ENCODE measurements around the gene RBSN.
"Not testable (repeated sequence)": the region's sequence is repeated elsewhere in the genome, so short reads cannot be mapped to it uniquely, and the experiment has no call there.

The RBSN gene

GRCh38 chr3:15098503-15099363, at the start of gene RBSN:
Gene RBSN (minus strand): TSS chr3:15099148. CDS start chr3:15096120, 3,028 bp downstream.
- Histone ChIP-seq H3K79me2 (ENCODE audit: control insufficient read depth, low read length) (peaks cover 30% of the 10 kb centered on the region), H3K27me3 (ENCODE audit: control insufficient read depth, low read length) (no peaks in the 10 kb centered on the region), H3K36me3 (ENCODE audit: control insufficient read depth, low read length) (peaks cover 32% of the 10 kb centered on the region), H3K4me1 (ENCODE audit: control insufficient read depth, low read length) (peaks cover 25% of the 10 kb centered on the region), H4K20me1 (ENCODE audit: control insufficient read depth, insufficient read depth, low read depth, low read length) (no peaks in the 10 kb centered on the region), H3K9me2 (replicated peaks; ENCODE audit: control insufficient read depth, low read length) (no peaks in the 10 kb centered on the region), H3K9me3 (ENCODE audit: control insufficient read depth, insufficient read depth, low read length) (no peaks in the 10 kb centered on the region), H3K4me2 (ENCODE audit: low read length) (peak within 1 kb of the TSS; percentile 85), H3F3A (ENCODE audit: control insufficient read depth, insufficient read depth) (no peaks in the 10 kb centered on the region), H3K4me3 (ENCODE audit: low read length) (peak within 1 kb of the TSS; percentile 100), H3K27ac (ENCODE audit: low read depth, low read length) (peak within 1 kb of the TSS; percentile 62)
- TF ChIP-seq, protein P1, sequence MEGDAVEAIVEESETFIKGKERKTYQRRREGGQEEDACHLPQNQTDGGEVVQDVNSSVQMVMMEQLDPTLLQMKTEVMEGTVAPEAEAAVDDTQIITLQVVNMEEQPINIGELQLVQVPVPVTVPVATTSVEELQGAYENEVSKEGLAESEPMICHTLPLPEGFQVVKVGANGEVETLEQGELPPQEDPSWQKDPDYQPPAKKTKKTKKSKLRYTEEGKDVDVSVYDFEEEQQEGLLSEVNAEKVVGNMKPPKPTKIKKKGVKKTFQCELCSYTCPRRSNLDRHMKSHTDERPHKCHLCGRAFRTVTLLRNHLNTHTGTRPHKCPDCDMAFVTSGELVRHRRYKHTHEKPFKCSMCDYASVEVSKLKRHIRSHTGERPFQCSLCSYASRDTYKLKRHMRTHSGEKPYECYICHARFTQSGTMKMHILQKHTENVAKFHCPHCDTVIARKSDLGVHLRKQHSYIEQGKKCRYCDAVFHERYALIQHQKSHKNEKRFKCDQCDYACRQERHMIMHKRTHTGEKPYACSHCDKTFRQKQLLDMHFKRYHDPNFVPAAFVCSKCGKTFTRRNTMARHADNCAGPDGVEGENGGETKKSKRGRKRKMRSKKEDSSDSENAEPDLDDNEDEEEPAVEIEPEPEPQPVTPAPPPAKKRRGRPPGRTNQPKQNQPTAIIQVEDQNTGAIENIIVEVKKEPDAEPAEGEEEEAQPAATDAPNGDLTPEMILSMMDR (IDR thresholded peaks at IDR 0.05; ENCODE audit: low read depth, low read length, poor library complexity, severe bottlenecking) = no peak
- TF ChIP-seq EZH2phosphoT487 (IDR thresholded peaks at IDR 0.05; ENCODE audit: borderline replicate concordance, low read length) = no peak

GRCh38 chr3:15148614-15149013, 49.7 kb upstream of the RBSN start:
- peaks cover 18% of the 10 kb centered on the region for H3K27me3 ChIP-seq (ENCODE audit: control insufficient read depth, low read length)
- no peaks in the 10 kb centered on the region for H3K79me2 ChIP-seq (ENCODE audit: control insufficient read depth, low read length)
- no peaks in the 10 kb centered on the region for H3F3A ChIP-seq (ENCODE audit: control insufficient read depth, insufficient read depth)
- no peaks in the 10 kb centered on the region for H3K9me3 ChIP-seq (ENCODE audit: control insufficient read depth, insufficient read depth, low read length)
- TF ChIP-seq EZH2phosphoT487 (IDR thresholded peaks at IDR 0.05; ENCODE audit: borderline replicate concordance, low read length) = no peak
- TF ChIP-seq, protein P1 (IDR thresholded peaks at IDR 0.05; ENCODE audit: low read depth, low read length, poor library complexity, severe bottlenecking) = no peak
- H3K9me2 ChIP-seq (replicated peaks; ENCODE audit: control insufficient read depth, low read length) = no peaks in the 10 kb centered on the region
- no peaks in the 10 kb centered on the region for H3K4me1 ChIP-seq (ENCODE audit: control insufficient read depth, low read length)
- no peaks in the 10 kb centered on the region for H4K20me1 ChIP-seq (ENCODE audit: control insufficient read depth, insufficient read depth, low read depth, low read length)
- H3K4me3 ChIP-seq (ENCODE audit: low read length) = no peak overlapping the region
- no peak overlapping the region for H3K27ac ChIP-seq (ENCODE audit: low read depth, low read length)
- no peaks in the 10 kb centered on the region for H3K36me3 ChIP-seq (ENCODE audit: control insufficient read depth, low read length)
- no peak overlapping the region for H3K4me2 ChIP-seq (ENCODE audit: low read length)

DNA sequence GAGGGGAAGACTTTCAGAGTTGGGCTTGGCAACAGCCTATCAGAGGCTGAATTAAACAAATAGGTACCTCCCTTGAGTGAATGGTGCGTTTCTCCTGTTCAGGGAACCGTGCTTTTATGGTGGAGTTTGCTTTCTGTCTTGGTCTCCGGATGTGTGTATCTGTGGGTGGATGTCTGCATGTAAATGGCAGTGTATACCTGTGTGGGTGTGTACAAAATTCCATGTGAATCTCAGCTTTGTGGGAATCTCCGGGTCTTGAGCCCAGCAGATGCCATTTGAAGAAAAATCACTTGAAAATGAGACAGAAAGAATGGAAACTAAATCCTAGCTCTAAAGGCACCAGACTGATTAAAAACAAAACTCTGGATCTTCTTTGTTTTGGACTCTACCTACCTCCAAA, 37.9 kb upstream of the RBSN start:
- not testable (repeated sequence) for H3K4me2 ChIP-seq (ENCODE audit: low read length); H3K4me3 ChIP-seq (ENCODE audit: low read length); H3F3A ChIP-seq (ENCODE audit: control insufficient read depth, insufficient read depth); H3K36me3 ChIP-seq (ENCODE audit: control insufficient read depth, low read length); H3K27me3 ChIP-seq (ENCODE audit: control insufficient read depth, low read length); H3K79me2 ChIP-seq (ENCODE audit: control insufficient read depth, low read length); H3K9me2 ChIP-seq (replicated peaks; ENCODE audit: control insufficient read depth, low read length); H3K9me3 ChIP-seq (ENCODE audit: control insufficient read depth, insufficient read depth, low read length); H3K27ac ChIP-seq (ENCODE audit: low read depth, low read length); H4K20me1 ChIP-seq (ENCODE audit: control insufficient read depth, insufficient read depth, low read depth, low read length); H3K4me1 ChIP-seq (ENCODE audit: control insufficient read depth, low read length)

DNA sequence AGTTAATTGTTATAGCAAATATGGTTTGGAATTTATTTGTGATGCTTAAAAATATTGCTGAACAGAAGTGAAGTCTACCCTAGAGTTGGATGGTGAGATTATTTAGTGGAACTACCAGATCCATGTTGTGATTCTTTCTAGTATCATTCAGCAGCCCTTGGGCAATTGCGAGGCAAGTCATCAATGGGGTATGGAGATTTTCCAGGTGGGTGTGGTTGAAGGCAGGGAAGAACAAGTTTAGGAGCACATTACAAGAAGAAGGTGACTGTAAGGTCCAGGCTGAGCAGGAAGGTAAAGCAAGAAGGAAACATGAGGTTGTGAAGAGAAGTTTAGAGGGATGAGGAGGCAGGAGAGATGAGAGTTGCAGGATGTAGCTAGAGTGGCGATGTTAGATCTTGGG, 36.0 kb upstream of the RBSN start:
- H3K79me2 ChIP-seq (ENCODE audit: control insufficient read depth, low read length); H3K4me1 ChIP-seq (ENCODE audit: control insufficient read depth, low read length); H3K9me2 ChIP-seq (replicated peaks; ENCODE audit: control insufficient read depth, low read length): not testable (repeated sequence)

DNA sequence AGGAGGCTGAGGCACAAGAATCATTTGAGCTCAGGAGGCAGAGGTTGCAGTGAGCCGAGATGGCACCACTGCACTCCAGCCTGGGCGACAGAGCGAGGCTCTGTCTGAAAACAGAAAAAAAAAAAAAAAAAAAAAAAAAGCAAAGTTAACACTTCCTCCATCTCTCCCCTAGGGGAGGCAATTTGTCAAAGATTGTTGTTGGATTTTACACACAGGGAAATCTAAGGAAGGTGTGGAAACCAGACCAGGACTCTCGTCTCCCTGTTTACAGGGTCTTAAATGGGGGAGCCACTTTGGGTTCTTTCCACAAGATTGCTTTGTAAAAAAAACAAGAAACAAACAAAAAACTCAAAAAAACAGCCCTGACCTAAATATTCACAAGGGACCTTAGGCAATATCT, 29.5 kb upstream of the RBSN start:
- not testable (repeated sequence) for H3F3A ChIP-seq (ENCODE audit: control insufficient read depth, insufficient read depth); H3K9me2 ChIP-seq (replicated peaks; ENCODE audit: control insufficient read depth, low read length); H4K20me1 ChIP-seq (ENCODE audit: control insufficient read depth, insufficient read depth, low read depth, low read length); H3K27ac ChIP-seq (ENCODE audit: low read depth, low read length); H3K9me3 ChIP-seq (ENCODE audit: control insufficient read depth, insufficient read depth, low read length); H3K79me2 ChIP-seq (ENCODE audit: control insufficient read depth, low read length); H3K4me3 ChIP-seq (ENCODE audit: low read length); H3K27me3 ChIP-seq (ENCODE audit: control insufficient read depth, low read length); H3K36me3 ChIP-seq (ENCODE audit: control insufficient read depth, low read length); H3K4me1 ChIP-seq (ENCODE audit: control insufficient read depth, low read length); H3K4me2 ChIP-seq (ENCODE audit: low read length)

More for the DNA sequence above, 36.0 kb upstream of the RBSN start:
- H3K36me3 ChIP-seq (ENCODE audit: control insufficient read depth, low read length); H3K27ac ChIP-seq (ENCODE audit: low read depth, low read length); H3K4me3 ChIP-seq (ENCODE audit: low read length); H4K20me1 ChIP-seq (ENCODE audit: control insufficient read depth, insufficient read depth, low read depth, low read length); H3K9me3 ChIP-seq (ENCODE audit: control insufficient read depth, insufficient read depth, low read length); H3K27me3 ChIP-seq (ENCODE audit: control insufficient read depth, low read length); H3F3A ChIP-seq (ENCODE audit: control insufficient read depth, insufficient read depth); H3K4me2 ChIP-seq (ENCODE audit: low read length): not testable (repeated sequence)

DNA sequence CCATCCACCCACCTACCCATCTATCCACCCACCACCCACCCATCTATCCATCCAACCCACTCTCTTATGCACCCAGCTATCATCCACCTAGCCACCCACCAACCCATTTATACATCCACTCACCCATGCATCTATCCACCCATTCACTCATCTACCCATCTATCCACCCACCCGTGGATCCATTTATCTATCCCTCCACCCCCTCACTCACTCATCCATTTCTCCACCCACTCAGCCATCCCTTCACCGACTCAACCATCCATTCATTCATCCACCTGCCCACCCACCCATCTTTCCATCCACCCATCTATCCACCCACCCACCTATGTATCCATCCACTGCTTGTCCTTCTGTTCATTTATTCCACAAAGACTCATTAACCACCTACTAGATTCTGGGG, 28.0 kb upstream of the RBSN start:
- H3K9me2 ChIP-seq (replicated peaks; ENCODE audit: control insufficient read depth, low read length) = not testable (repeated sequence)

More for the DNA sequence above, 28.0 kb upstream of the RBSN start:
- H3K27ac ChIP-seq (ENCODE audit: low read depth, low read length); H3F3A ChIP-seq (ENCODE audit: control insufficient read depth, insufficient read depth); H3K9me3 ChIP-seq (ENCODE audit: control insufficient read depth, insufficient read depth, low read length); H3K36me3 ChIP-seq (ENCODE audit: control insufficient read depth, low read length); H3K79me2 ChIP-seq (ENCODE audit: control insufficient read depth, low read length); H4K20me1 ChIP-seq (ENCODE audit: control insufficient read depth, insufficient read depth, low read depth, low read length); H3K27me3 ChIP-seq (ENCODE audit: control insufficient read depth, low read length); H3K4me2 ChIP-seq (ENCODE audit: low read length); H3K4me1 ChIP-seq (ENCODE audit: control insufficient read depth, low read length); H3K4me3 ChIP-seq (ENCODE audit: low read length): not testable (repeated sequence)

All from DOHH2 (cell line).